ENCODE measurements around the gene JMJD7.

Gene JMJD7

GRCh38 chr15:41801850-41802455, 25.9 kb upstream of the JMJD7 start:
- no peak for DNase-seq

GRCh38 chr15:41804361-41804760, 23.5 kb upstream of the JMJD7 start:
- DNase-seq, result no peak

- no peak for DNase-seq
Measured at GRCh38 chr15:41804916-41805666, 22.8 kb upstream of the JMJD7 start.

- DNase-seq, result no peak
Measured at GRCh38 chr15:41805711-41806110, 22.2 kb upstream of the JMJD7 start.

- no peak for DNase-seq
Measured at GRCh38 chr15:41806291-41807181, 21.4 kb upstream of the JMJD7 start.

- no peak for DNase-seq
Measured at GRCh38 chr15:41809121-41809520, 18.8 kb upstream of the JMJD7 start.

- no peak for DNase-seq
Measured at GRCh38 chr15:41809526-41810220, 18.2 kb upstream of the JMJD7 start.

GRCh38 chr15:41810651-41811431, 17.1 kb upstream of the JMJD7 start:
- DNase-seq, result no peak

- peak; percentile 66 for DNase-seq
Measured at GRCh38 chr15:41811432-41812195, 16.3 kb upstream of the JMJD7 start.

- DNase-seq, result no peak
Measured at GRCh38 chr15:41812820-41813375, 15.0 kb upstream of the JMJD7 start.

- DNase-seq, result no peak
Measured at GRCh38 chr15:41813426-41813825, 14.5 kb upstream of the JMJD7 start.

GRCh38 chr15:41814534-41814933, 13.4 kb upstream of the JMJD7 start:
- no peak for DNase-seq

GRCh38 chr15:41816788-41817187, 11.1 kb upstream of the JMJD7 start:
- no peak for DNase-seq

- DNase-seq, result no peak
Measured at GRCh38 chr15:41817327-41817726, 10.6 kb upstream of the JMJD7 start.

GRCh38 chr15:41817781-41818180, 10.1 kb upstream of the JMJD7 start:
- DNase-seq, result no peak

- DNase-seq, result no peak
Measured at GRCh38 chr15:41819455-41820050, 8.3 kb upstream of the JMJD7 start.

- DNase-seq, result no peak
Measured at GRCh38 chr15:41820791-41821423, 7.0 kb upstream of the JMJD7 start.

GRCh38 chr15:41821831-41822230, 6.1 kb upstream of the JMJD7 start:
- no peak for DNase-seq

GRCh38 chr15:41822471-41822870, 5.4 kb upstream of the JMJD7 start:
- DNase-seq, result no peak

GRCh38 chr15:41822957-41823356, 4.9 kb upstream of the JMJD7 start:
- no peak for DNase-seq

All from retina (tissue), 1 donor.